Measurements from ENCODE around the gene VPS4B. TPM values are rescaled to one million over a fixed set of nuclear protein-coding genes. Genes with fewer than 3 reads are reported as not detected.

Gene VPS4B
- total and polyA plus RNA-seq, 10 of the 15 experiments (the other 5 are each of a cell fraction or from before 2014, with no cell fraction given), result 21.4 to 37.6 (median 29.8) TPM

DNA sequence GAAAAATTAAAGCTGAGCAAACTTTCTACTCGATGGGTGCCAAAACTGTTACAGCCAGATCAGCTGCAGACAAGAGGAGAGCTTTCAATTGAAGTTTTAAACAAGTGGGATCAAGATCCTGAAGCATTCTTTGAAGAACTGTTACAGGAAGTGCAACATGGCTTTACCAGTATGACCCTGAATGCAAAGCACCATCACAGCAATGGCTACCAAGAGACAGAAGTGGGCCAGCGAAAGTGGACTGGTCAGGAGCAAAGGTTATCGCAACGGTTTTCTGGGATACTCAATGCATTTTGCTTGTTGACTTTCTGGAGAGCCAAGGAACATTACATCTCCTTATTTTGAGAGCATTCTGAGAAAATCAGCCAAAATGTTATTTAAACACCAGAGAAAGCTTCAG lies 45.4 kb upstream of the VPS4B start (continued):
- TF ChIP-seq BHLHE40 (IDR thresholded peaks at IDR 0.05; ENCODE audit: borderline replicate concordance in 1 of 2, low read depth in 2 of 2, low read length in 1 of 2) (no peak), BACH1 (IDR thresholded peaks at IDR 0.05; ENCODE audit: borderline replicate concordance) (no peak), CHD4 (IDR thresholded peaks at IDR 0.05) (no peak), SMAD1 (IDR thresholded peaks at IDR 0.05; ENCODE audit: low read depth, partially characterized antibody) (no peak)

DNA sequence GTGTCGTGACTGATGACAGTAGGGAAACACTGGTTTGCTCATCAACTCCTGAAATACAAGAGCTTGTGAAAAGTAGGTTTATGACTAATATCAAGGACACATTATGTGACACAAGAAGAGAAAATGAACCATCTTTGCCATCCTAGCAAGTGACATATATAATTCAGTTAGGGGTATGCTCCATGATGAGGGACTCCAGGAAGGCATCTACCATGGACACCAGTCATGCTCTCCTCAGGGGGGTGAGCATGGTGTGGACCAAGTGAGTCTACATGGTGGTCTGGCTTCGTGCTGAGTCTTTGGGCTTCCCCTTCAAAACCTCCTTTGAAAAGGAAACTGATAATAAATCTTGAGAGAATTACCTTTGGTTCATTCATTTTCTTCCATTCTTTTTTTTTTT lies 42.8 kb upstream of the VPS4B start:
- no TSS peak for BruUV-seq (replicated peaks)
- POLR2A ChIA-PET, result no interaction called here

More for the DNA sequence above, 42.8 kb upstream of the VPS4B start:
- H3K27ac ChIP-seq (ENCODE audit: control insufficient read depth, insufficient read depth), result no peak overlapping the region
- no peaks in the 10 kb centered on the region for H4K20me1 ChIP-seq (ENCODE audit: control insufficient read depth, insufficient read depth)
- no peak overlapping the region for H3K9ac ChIP-seq (ENCODE audit: control insufficient read depth, insufficient read depth, low read length)
- no peak overlapping the region for H3K4me2 ChIP-seq (ENCODE audit: control insufficient read depth, insufficient read depth)
- no peaks in the 10 kb centered on the region for H3K79me2 ChIP-seq (ENCODE audit: control insufficient read depth, insufficient read depth, low read length)
- DNase-seq (ENCODE audit: low read depth, low spot score) (no peak), FAIRE-seq (no peak), ATAC-seq (no peak)
- 7% methylated on average over 2 of the region's 2 CpGs for WGBS (ENCODE audit: insufficient coverage, insufficient replicate concordance, low lambda C conversion rate, missing lambda C conversion rate)
- intact Hi-C loops (cut with micrococcal nuclease; ENCODE audit: unreplicated experiment), result no loop called here
- CTCF ChIA-PET, result interaction anchor here (0.7 to 1.2 kb wide), 2 partner anchors 22 to 26 kb away, joined by 4 to 6 read pairs; no protein-coding TSS in a partner anchor
- no peaks in the 10 kb centered on the region for H3K9me3 ChIP-seq (replicated peaks; ENCODE audit: control insufficient read depth, insufficient read depth, low read length)
- no peaks in the 10 kb centered on the region for H3K36me3 ChIP-seq (ENCODE audit: control insufficient read depth in 2 of 2, insufficient read depth in 2 of 2, low read length in 1 of 2)
- peaks cover 0 to 5% of the 10 kb centered on the region in 2 experiments; a peak in 2 of 4 replicates for H3K27me3 ChIP-seq (replicated peaks in 1 of 2; ENCODE audit: control insufficient read depth in 2 of 2, insufficient read depth in 2 of 2, low read length in 1 of 2)
- in situ Hi-C loops (cut with MboI), result no loop called here
- H3K4me3 ChIP-seq, result no peak overlapping the region
- H3K4me1 ChIP-seq (ENCODE audit: control insufficient read depth, insufficient read depth, low read length), result no peaks in the 10 kb centered on the region
- no peak overlapping the region for H2AFZ ChIP-seq (ENCODE audit: control insufficient read depth, low read depth, low read length)
- SMC1A ChIA-PET (ENCODE audit: uncharacterized antibody, unreplicated experiment), result no interaction called here
- TF ChIP-seq POLR2AphosphoS2 (IDR thresholded peaks at IDR 0.05; ENCODE audit: low read depth, low read length) (no peak), TAF1 (IDR thresholded peaks at IDR 0.05; ENCODE audit: borderline replicate concordance, low read depth, low read length) (no peak), EZH2 (IDR thresholded peaks at IDR 0.05; ENCODE audit: borderline replicate concordance, control insufficient read depth, low read depth, low read length) (no peak), SRF (IDR thresholded peaks at IDR 0.05; ENCODE audit: low read depth in 2 of 2, low read length in 2 of 2) (no peak), SUPT20H (IDR thresholded peaks at IDR 0.05; ENCODE audit: borderline replicate concordance, control insufficient read depth, low read depth, low read length) (no peak), RAD51 (IDR thresholded peaks at IDR 0.05) (no peak), NR2C2 (IDR thresholded peaks at IDR 0.05; ENCODE audit: borderline replicate concordance, control insufficient read depth, insufficient read length, low read depth) (no peak)
- TF ChIP-seq, protein P1, sequence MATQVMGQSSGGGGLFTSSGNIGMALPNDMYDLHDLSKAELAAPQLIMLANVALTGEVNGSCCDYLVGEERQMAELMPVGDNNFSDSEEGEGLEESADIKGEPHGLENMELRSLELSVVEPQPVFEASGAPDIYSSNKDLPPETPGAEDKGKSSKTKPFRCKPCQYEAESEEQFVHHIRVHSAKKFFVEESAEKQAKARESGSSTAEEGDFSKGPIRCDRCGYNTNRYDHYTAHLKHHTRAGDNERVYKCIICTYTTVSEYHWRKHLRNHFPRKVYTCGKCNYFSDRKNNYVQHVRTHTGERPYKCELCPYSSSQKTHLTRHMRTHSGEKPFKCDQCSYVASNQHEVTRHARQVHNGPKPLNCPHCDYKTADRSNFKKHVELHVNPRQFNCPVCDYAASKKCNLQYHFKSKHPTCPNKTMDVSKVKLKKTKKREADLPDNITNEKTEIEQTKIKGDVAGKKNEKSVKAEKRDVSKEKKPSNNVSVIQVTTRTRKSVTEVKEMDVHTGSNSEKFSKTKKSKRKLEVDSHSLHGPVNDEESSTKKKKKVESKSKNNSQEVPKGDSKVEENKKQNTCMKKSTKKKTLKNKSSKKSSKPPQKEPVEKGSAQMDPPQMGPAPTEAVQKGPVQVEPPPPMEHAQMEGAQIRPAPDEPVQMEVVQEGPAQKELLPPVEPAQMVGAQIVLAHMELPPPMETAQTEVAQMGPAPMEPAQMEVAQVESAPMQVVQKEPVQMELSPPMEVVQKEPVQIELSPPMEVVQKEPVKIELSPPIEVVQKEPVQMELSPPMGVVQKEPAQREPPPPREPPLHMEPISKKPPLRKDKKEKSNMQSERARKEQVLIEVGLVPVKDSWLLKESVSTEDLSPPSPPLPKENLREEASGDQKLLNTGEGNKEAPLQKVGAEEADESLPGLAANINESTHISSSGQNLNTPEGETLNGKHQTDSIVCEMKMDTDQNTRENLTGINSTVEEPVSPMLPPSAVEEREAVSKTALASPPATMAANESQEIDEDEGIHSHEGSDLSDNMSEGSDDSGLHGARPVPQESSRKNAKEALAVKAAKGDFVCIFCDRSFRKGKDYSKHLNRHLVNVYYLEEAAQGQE (IDR thresholded peaks at IDR 0.05; ENCODE audit: low read depth, low read length), result no peak
- RAD21 ChIA-PET (ENCODE audit: unreplicated experiment), result no interaction called here

Measured in GM12878 (cell line).